WTC11 (cell line): Measurements from ENCODE around the gene GPC1.

ENCODE experiments used
- CTCF ChIP-seq: fragments of 200-600 bp; IDR thresholded peaks from 2 replicates; pipeline ENCODE4 v1.8.0; 2022; ENCODE audit warnings: antibody characterized with exemption
- FOXP1 ChIP-seq: sonication (generic); formaldehyde crosslinking; IDR thresholded peaks from 2 replicates; pipeline ENCODE4 v1.8.0; 2022; ENCODE audit warnings: missing genetic modification reagents, mild to moderate bottlenecking, moderate library complexity, borderline replicate concordance
- GRHL2 ChIP-seq: fragments of 250-450 bp; sonication (Bioruptor Pico); IDR thresholded peaks from 2 replicates; pipeline ENCODE4 v1.8.0; 2022; ENCODE audit warnings: mild to moderate bottlenecking, moderate library complexity; ENCODE audit not compliant: insufficient replicate concordance, severe bottlenecking
- IRF1 ChIP-seq: sonication (generic); formaldehyde crosslinking; IDR thresholded peaks from 2 replicates; pipeline ENCODE4 v1.8.0; 2023; ENCODE audit warnings: missing genetic modification reagents
- KAT7 ChIP-seq: sonication (generic); formaldehyde crosslinking; IDR thresholded peaks from 2 replicates; pipeline ENCODE4 v1.8.1; 2023; ENCODE audit warnings: missing genetic modification reagents, mild to moderate bottlenecking, borderline replicate concordance
- MAX ChIP-seq: sonication (generic); formaldehyde crosslinking; IDR thresholded peaks from 2 replicates; pipeline ENCODE4 v1.8.0; 2022; ENCODE audit warnings: mild to moderate bottlenecking, missing genetic modification reagents
- MXD4 ChIP-seq: fragments of 250-450 bp; sonication (Bioruptor Pico); IDR thresholded peaks from 2 replicates; pipeline ENCODE4 v1.8.0; 2021; ENCODE audit warnings: mild to moderate bottlenecking, moderate library complexity, borderline replicate concordance
- NR1H2 ChIP-seq: sonication (generic); formaldehyde crosslinking; IDR thresholded peaks from 2 replicates; pipeline ENCODE4 v1.9.0; 2021; ENCODE audit warnings: mild to moderate bottlenecking, moderate library complexity, missing genetic modification reagents
- SP1 ChIP-seq: sonication (generic); formaldehyde crosslinking; conservative IDR thresholded peaks from 2 replicates; pipeline ENCODE4 v1.8.1; 2022; ENCODE audit warnings: missing genetic modification reagents
- TEAD4 ChIP-seq: sonication (generic); formaldehyde crosslinking; IDR thresholded peaks from 2 replicates; pipeline ENCODE4 v1.8.0; 2022; ENCODE audit warnings: mild to moderate bottlenecking, missing genetic modification reagents
- TP53 ChIP-seq: sonication (generic); formaldehyde crosslinking; IDR thresholded peaks from 2 replicates; pipeline ENCODE4 v1.8.1; 2023; ENCODE audit warnings: mild to moderate bottlenecking, missing genetic modification reagents
- ZNF121 ChIP-seq: sonication (generic); formaldehyde crosslinking; IDR thresholded peaks from 2 replicates; pipeline ENCODE4 v1.8.0; 2023; ENCODE audit warnings: missing genetic modification reagents

- TF ChIP-seq MXD4 (CRISPR knock-in tag), result no peak
- TF ChIP-seq CTCF, result no peak
- no peak for TF ChIP-seq KAT7
- TF ChIP-seq TP53 (CRISPR knock-in tag), result no peak
- TF ChIP-seq TEAD4 (CRISPR knock-in tag), result no peak
- TF ChIP-seq MAX (CRISPR knock-in tag), result no peak
- no peak for TF ChIP-seq GRHL2 (CRISPR knock-in tag)
- TF ChIP-seq IRF1 (CRISPR knock-in tag), result no peak
- no peak for TF ChIP-seq NR1H2 (CRISPR knock-in tag)
- TF ChIP-seq ZNF121 (CRISPR knock-in tag), result no peak
- no peak for TF ChIP-seq FOXP1 (CRISPR knock-in tag)
- no peak for TF ChIP-seq SP1 (CRISPR knock-in tag)
These were observed 27.3 kb downstream of the GPC1 start for GRCh38 chr2:240462707-240463273.
